Transverse colon (tissue), 4 donors: ENCODE data around the gene EEF2. TPM values are rescaled to one million over a fixed set of nuclear protein-coding genes. Genes with fewer than 3 reads are reported as not detected.
A peak's percentile ranks its signal among the peaks of the same experiment; 100 is the strongest.
"Not testable (repeated sequence)": the region's sequence is repeated elsewhere in the genome, so short reads cannot be mapped to it uniquely, and the experiment has no call there.

ENCODE experiments used
- DNase-seq: peaks from one replicate; pipeline ENCODE4 v3.0.0-alpha.2; 2019
- H3K27ac ChIP-seq, 4 donors: fragments of 200-600 bp; sonication (generic); 2 replicates each; pipeline ENCODE4 v1.5.1; 2016 to 2018; ENCODE audit warnings: inconsistent platforms in 4 of 4
- H3K27me3 ChIP-seq: fragments of 200-600 bp; sonication (generic); 2 replicates; pipeline ENCODE4 v1.5.1; 2017; ENCODE audit warnings: inconsistent platforms
- H3K36me3 ChIP-seq, 4 donors: fragments of 200-600 bp; sonication (generic); 2 replicates each; pipeline ENCODE4 v1.5.1; 2017 to 2019; ENCODE audit warnings: inconsistent platforms in 4 of 4
- H3K4me1 ChIP-seq, 4 donors: fragments of 200-600 bp; sonication (generic); 2 replicates each; pipeline ENCODE4 v1.5.1; 2017 to 2020; ENCODE audit warnings: inconsistent platforms in 4 of 4
- H3K4me3 ChIP-seq, 4 donors: fragments of 200-600 bp; sonication (generic); 1 replicate in 1 of 4; 2 replicates in 3 of 4; pipeline versions ENCODE4 v1.5.1 to v1.6.1; 2017 to 2019; ENCODE audit warnings: inconsistent platforms in 4 of 4
- H3K9me3 ChIP-seq, 2 donors: fragments of 200-600 bp; sonication (generic); 2 replicates each; pipeline ENCODE4 v1.5.1; 2017 to 2019; ENCODE audit warnings: inconsistent platforms in 2 of 2
- CTCF ChIP-seq, 5 experiments: fragments of 200-600 bp in 3 of 5; fragments of 450-650 bp in 2 of 5; sonication (generic) in 3 of 5; IDR thresholded peaks; 1 replicate in 2 of 5; 2 replicates in 3 of 5; pipeline ENCODE4 v1.5.1; 2016 to 2017; ENCODE audit warnings: antibody characterized with exemption in 5 of 5, inconsistent platforms in 3 of 5, mild to moderate bottlenecking in 2 of 5, moderate library complexity in 1 of 5
- EP300 ChIP-seq: sonication (generic); formaldehyde crosslinking; IDR thresholded peaks from one replicate; pipeline ENCODE4 v1.6.1; 2017; ENCODE audit warnings: antibody characterized with exemption, low read depth
- POLR2A ChIP-seq: fragments of 450-650 bp; IDR thresholded peaks from one replicate; pipeline ENCODE4 v1.6.1; 2016; ENCODE audit warnings: antibody characterized with exemption, mild to moderate bottlenecking, moderate library complexity
- POLR2AphosphoS5 ChIP-seq, 3 donors: sonication (generic); formaldehyde crosslinking; IDR thresholded peaks; one replicate each; pipeline ENCODE4 v1.6.1; 2016; ENCODE audit warnings: antibody characterized with exemption in 3 of 3
- WGBS, 2 donors: methylation state at CpG; one replicate each; pipeline ENCODE4 v1.1.5; 2018; ENCODE audit warnings: low coverage in 1 of 2; 5-methylcytosine and 5-hydroxymethylcytosine counted together
- in situ Hi-C, 4 donors: fragments of 200-750 bp; cut with MboI; loops; one replicate each; pipeline versions ENCODE4 v1.15.0 to v1.15.1; 2017; ENCODE audit warnings: low sequenced_read_pairs in 3 of 4, low pct_ligation_motif_present in 1 of 4, low pct_unique_long_range_greater_than_20kb in 1 of 4
- intact Hi-C: fragments of 100-400 bp; cut with DNase I; formaldehyde crosslinking; loops from one replicate; pipeline ENCODE4 v1.15.1; 2023; ENCODE audit warnings: low total_unique reads
- total RNA-seq, 4 donors: library from RNA; depleted of rRNA; stranded (reverse); fragments of >200 nt; gene quantifications; one replicate each; pipeline ENCODE4 v1.1.0, GENCODE V29; 2016

Gene EEF2
- total RNA-seq, 4 donors from 2014 or later: 1,013 to 1,686 (median 1,532) TPM

DNA sequence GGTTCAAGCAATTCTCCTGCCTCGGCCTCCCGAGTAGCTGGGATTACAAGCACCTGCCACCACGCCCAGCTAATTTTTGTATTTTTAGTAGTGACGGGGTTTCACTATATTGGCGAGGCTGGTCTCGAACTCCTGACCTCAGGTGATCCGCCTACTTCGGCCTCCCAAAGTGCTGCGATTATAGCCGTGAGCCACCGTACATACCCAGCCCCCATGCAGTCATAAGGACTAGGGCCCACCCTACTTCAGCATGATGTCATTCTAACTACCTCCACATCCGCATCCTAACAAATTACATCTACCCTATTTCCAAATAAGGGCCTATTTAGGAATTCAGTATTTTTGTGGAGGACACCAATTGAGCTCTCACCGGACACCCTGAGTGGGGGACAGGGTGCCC is 30.0 kb downstream of the EEF2 start:
- DNase-seq, H3K27me3 ChIP-seq, in situ Hi-C loops, intact Hi-C loops, H3K9me3 ChIP-seq, H3K4me3 ChIP-seq: not testable (repeated sequence)
- Histone ChIP-seq H3K36me3 (peaks cover 0 to 24% (median 13%) of the 10 kb centered on the region in 4 donors), H3K27ac (peak overlapping the region in 1 of 4 donors; percentile 77), H3K4me1 (peaks cover 4 to 22% (median 16%) of the 10 kb centered on the region in 4 donors)
- 86 to 88% methylated on average over 11 to 13 of the region's 13 CpGs for WGBS, 2 donors
- TF ChIP-seq POLR2AphosphoS5 (IDR thresholded peaks at IDR 0.05): peak in 1 of 3 donors; percentile 20

DNA sequence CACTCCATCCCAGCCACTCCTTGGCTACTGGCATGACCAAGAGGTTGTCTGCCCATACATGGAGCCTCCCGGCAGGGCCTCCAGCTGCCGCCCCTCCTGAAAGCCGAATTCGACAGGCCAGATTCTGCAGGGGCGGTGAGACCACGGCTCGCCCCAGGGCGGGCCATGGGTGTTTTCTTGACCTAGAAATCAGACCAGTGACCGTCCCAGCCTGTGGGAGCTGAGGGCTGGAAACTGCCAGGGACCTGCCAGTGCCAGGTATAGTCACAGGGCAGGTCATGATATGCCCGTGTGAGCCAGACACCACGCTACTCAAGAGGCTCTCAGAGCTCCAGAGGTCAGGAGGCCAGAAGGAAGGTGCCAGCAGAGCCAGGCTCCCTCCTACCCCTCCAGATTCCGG is 31.2 kb downstream of the EEF2 start:
- no peak for TF ChIP-seq CTCF (IDR thresholded peaks at IDR 0.05)
- no peak for TF ChIP-seq POLR2AphosphoS5 (IDR thresholded peaks at IDR 0.05)
- TF ChIP-seq EP300: no peak
- TF ChIP-seq POLR2A: no peak
- intact Hi-C loops (no loop called here), in situ Hi-C loops (no loop called here)
- Histone ChIP-seq H3K36me3 (peaks cover 0 to 12% (median 7%) of the 10 kb centered on the region in 4 donors), H3K9me3 (no peaks in the 10 kb centered on the region), H3K4me1 (peaks cover 4 to 22% (median 16%) of the 10 kb centered on the region in 4 donors), H3K4me3 (no peak overlapping the region), H3K27me3 (no peaks in the 10 kb centered on the region), H3K27ac (peak overlapping the region in 3 of 4 donors; percentile 34 to 77 (median 56))
- DNase-seq: no peak
- 80 to 81% methylated on average over 1 to 3 of the region's 12 CpGs for WGBS, 2 donors

- WGBS, 2 donors: 74 to 83% methylated on average over 6 to 9 of the region's 9 CpGs
- H3K4me3 ChIP-seq, H3K9me3 ChIP-seq, H3K36me3 ChIP-seq, H3K27me3 ChIP-seq, in situ Hi-C loops, intact Hi-C loops, DNase-seq: not testable (repeated sequence)
- Histone ChIP-seq H3K4me1 (peaks cover 4 to 22% (median 16%) of the 10 kb centered on the region in 4 donors), H3K27ac (peak overlapping the region in 3 of 4 donors; percentile 56 to 83 (median 77))
Observed at GRCh38 chr19:3952755-3953276, 32.4 kb downstream of the EEF2 start.

DNA sequence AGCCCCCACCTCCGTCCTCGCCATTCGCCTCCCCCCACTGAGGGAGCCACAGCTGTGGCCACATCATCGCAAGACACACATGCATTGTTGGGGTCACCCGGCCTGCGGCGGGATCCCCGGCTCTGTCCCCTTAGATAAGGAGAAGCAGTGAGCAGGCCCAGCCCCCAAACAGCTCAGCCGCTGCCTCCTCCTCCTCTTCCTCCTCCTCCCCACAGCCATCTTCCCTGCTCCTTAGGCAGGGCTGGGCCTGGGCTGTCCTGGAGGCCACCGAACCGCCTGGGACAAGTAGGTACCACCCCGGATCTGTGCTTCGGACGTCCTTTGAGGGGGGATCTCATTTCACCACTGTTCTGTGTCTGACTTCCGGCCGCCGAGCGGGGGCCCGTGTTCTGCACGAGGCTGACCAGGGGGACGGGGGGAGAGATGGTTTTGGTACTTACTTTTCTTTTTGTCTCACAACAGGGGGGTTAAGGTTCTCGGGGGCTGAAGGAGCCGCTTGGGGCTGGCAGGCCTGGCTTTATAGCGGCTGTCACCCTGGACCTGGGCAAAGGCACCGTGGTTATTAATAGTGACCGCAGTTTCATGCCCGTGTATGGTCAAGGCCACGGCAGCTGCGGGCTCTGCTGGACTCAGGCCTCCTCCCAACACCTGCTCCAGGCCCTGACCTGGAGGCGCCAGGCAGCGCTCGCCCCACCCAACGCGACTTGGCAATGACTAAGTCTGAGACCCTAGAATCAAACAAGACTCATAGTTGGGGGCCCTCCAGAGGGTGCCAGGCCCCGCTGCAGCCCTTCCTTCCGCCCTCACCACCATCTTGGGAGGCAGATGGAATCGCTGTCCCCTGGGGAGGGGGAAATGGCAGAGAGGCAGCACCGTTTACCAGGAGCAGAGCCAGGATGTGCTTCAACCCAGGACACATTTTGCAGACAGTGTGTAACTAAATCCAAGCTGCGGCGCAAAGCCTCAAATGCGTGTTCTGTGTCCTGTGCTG is 34.1 kb downstream of the EEF2 start:
- Histone ChIP-seq H3K27me3 (no peaks in the 10 kb centered on the region), H3K27ac (peak overlapping the region; percentile 56 to 83 (median 70)), H3K36me3 (no peaks in the 10 kb centered on the region), H3K9me3 (no peaks in the 10 kb centered on the region), H3K4me3 (peak overlapping the region in 1 of 4 donors; percentile 21), H3K4me1 (peaks cover 4 to 22% (median 16%) of the 10 kb centered on the region in 4 donors)
- WGBS, 2 donors: 36 to 46% methylated on average over 6 to 40 of the region's 41 CpGs
- in situ Hi-C loops (no loop called here), intact Hi-C loops (no loop called here)
- no peak for TF ChIP-seq POLR2AphosphoS5 (IDR thresholded peaks at IDR 0.05)
- no peak for TF ChIP-seq EP300
- no peak for TF ChIP-seq CTCF (IDR thresholded peaks at IDR 0.05)
- no peak for TF ChIP-seq POLR2A
- DNase-seq: no peak
